ENCODE measurements around the gene TIMP2.

Gene TIMP2

DNA sequence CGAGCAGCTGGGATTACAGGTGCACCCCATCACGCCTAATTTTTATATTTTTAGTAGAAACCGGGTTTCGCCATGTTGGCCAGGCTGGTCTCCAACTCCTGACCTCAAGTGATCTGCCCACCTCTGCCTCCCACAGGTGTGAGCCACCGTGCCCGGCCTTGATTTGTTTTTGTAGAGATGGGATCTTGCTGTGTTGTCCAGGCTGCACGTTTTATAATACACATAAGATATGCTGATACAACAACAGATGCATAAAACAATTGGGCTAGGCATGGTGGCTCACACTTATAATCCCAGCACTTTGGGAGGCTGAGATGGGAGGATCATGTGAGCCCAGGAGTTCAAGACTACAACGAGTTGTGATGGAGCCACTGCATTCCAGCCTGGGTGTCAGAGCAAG lies 90.6 kb downstream of the TIMP2 start:
- no peak for TF ChIP-seq ZNF274 (IDR thresholded peaks at IDR 0.05; ENCODE audit: low read depth, low read length)
- no peak overlapping the region for H3K4me3 ChIP-seq (ENCODE audit: low read length)

DNA sequence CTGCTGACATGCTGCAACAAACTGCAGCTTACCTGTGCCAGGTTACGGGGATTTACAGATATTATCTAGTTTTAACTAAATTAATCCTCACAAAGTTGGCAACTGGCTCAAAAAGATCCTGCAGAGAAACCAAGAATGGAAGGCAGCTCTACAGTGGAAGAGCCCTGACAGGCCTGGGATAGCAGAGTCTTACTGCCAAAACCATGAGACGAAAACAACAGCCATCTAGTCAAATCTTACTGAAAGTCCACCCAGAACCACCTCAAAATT lies 92.7 kb downstream of the TIMP2 start:
- no peak overlapping the region for H3K4me3 ChIP-seq (ENCODE audit: low read length)
- no peak for TF ChIP-seq ZNF274 (IDR thresholded peaks at IDR 0.05; ENCODE audit: low read depth, low read length)

DNA sequence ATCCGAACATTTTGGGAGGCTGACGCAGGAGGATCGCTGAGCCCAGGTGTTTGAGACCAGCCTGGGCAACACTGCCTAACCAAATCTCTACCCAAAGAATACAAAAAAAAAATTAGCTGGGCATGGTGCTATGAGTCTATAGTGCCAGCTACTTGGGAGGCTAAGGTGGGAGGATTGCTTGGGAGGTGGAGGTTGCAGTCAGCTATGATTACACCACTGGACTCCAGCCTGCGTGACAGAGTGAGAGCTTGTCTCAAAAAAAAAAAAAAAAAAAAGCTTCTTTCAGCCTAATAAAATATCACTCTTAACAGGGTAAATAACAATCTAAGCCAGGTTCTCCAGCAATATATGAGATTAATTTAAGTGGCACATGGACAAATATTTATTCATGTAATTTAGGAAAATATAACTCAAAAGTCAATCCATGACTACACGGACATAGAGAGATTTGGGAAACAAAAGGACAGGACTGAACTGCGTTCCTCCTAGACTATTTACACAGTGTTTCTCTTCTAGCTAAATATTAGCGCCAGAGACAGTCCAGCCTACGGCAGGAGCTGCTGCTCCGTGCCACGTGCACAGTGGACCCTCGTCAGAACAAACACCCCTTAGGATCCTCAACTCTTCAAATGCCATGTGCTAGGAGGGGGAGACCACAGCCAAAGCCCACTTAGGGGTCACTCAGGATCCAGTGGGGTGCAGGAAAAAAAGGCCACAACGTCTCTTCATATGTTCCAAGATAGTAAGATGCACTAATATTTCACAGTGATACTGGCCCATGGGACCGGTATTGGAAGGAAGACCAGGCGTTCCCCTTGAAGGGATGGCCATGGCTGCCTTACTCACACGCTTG lies 93.3 kb downstream of the TIMP2 start:
- no peak for TF ChIP-seq ZNF274 (IDR thresholded peaks at IDR 0.05; ENCODE audit: low read depth, low read length)

DNA sequence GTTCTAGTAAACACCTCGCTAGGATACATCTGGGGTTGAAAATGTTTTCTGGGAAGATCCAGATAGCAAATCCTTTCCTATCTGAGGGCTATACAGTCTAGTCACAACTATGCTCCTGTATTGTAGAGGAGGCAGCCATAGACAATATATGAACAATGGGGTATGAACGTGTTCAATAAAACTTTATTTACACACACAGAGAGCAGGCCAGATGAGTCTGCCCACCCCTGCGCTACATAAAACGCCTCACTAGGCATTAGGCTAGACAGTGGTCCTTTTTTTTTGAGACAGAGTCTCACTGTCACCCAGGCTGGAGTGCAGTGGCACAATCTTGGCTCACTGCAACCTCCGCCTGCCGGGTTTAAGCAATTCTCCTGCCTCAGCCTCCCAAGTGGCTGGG lies 95.7 kb downstream of the TIMP2 start:
- no peak overlapping the region for H3K4me3 ChIP-seq (ENCODE audit: low read length)
- no peak for TF ChIP-seq ZNF274 (IDR thresholded peaks at IDR 0.05; ENCODE audit: low read depth, low read length)

More for the DNA sequence above, 93.3 kb downstream of the TIMP2 start:
- H3K4me3 ChIP-seq (ENCODE audit: low read length): no peak overlapping the region

DNA sequence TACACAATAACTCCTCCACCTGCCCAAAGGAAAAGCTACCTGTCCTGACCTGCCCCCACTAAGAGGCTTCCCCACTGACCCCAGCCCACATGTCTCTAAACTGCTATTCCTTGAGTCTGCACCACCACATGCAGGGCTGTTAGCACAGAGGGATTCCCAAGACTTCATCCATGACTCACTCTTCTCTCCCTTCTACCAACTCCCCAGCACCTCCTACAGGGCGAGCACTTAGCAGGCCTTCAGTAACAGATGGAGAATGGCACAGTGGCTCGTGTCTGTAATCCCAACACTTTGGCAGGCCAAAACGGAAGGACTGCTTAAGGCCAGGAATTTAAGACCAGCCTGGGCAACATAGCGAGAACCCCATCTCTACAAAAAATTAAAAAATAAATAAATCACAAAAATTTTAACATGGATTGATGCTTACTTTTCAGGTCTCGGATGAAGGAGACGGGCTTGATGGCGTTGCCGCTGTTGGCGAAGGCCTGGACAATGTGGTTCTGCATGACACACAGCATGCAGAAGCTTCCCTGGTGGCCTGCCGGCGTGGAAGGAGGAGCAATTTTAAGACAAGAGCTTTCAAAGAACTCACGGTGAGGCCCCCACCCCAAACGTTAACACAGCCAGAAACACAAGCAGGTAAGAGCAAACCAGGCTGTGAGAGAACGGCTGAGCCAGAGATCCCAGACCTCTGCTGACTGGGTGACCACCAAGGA lies 96.6 kb downstream of the TIMP2 start:
- no peak overlapping the region for H3K4me3 ChIP-seq (ENCODE audit: low read length)
- TF ChIP-seq ZNF274 (IDR thresholded peaks at IDR 0.05; ENCODE audit: low read depth, low read length): no peak

DNA sequence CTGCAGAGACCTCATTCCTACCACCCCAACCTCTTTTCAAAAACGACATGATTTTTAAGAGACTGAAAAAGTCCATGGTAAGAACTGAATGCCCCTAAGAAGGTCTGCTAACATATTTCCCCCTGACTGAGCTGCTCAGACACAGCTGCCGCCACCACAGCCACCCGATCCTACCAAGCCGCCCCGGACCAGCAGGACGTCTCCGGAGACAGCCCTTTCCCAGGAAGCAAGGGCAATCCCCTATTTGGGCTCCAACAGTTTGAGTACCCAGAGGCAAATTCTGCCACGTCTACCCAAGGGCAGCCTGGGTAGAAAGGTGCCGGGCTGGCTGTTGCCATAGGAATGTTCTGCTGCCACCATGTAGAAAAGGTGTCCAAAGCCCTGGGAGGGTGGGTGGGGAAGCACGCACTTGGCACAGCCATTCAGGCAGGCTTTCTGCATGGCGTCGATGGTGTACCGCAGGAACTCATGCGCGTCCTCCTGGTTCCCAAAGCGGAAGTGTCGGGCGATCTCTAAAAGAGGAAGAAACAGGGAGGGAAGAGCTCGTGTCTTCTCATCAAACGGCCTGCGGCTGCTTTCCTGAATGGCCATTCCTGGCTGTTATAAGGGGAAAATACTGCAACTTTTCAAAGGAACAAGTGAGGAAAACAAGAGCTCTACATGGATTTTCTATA lies 98.2 kb downstream of the TIMP2 start:
- no peak overlapping the region for H3K4me3 ChIP-seq (ENCODE audit: low read length)
- TF ChIP-seq ZNF274 (IDR thresholded peaks at IDR 0.05; ENCODE audit: low read depth, low read length): no peak

DNA sequence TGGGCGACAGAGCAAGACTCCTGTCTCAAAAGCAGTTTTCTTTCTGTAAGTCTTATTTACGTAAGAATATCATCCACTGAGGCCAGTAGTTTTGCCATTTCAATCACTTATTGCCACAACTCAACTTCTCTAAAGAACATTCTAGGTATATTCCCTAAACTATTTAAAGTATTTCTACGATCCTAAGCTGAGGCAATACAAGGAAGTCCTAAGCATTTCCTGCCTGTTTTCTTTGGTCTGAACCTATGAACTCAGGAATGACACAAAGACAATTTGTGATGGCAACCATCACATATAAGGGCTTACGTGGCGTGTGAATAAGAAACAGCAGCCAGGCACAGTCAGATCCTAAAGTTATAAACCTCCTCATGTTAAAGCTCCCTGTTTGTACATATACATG lies 98.8 kb downstream of the TIMP2 start:
- H3K4me3 ChIP-seq (ENCODE audit: low read length): no peak overlapping the region
- TF ChIP-seq ZNF274 (IDR thresholded peaks at IDR 0.05; ENCODE audit: low read depth, low read length): no peak

DNA sequence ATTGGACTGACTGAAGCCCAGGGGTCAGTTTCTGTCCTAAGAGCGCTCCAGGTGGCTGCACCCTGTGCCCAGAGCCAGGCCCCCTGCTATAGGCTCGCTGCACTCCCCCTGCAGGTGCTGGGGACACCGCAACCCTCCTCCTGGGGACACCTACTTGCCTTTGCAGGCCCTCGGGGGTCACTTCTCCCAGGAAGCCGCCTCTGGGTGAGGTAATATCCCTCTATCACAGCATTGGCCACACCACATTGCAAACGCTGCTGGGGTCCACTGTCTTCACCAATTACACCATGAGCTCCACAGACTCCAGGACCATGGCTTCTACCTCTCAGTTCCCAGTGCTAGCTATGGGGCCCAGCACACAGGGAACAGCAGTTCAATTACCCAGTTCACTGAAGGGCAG lies 99.5 kb downstream of the TIMP2 start:
- no peak overlapping the region for H3K4me3 ChIP-seq (ENCODE audit: low read length)
- no peak for TF ChIP-seq ZNF274 (IDR thresholded peaks at IDR 0.05; ENCODE audit: low read depth, low read length)

DNA sequence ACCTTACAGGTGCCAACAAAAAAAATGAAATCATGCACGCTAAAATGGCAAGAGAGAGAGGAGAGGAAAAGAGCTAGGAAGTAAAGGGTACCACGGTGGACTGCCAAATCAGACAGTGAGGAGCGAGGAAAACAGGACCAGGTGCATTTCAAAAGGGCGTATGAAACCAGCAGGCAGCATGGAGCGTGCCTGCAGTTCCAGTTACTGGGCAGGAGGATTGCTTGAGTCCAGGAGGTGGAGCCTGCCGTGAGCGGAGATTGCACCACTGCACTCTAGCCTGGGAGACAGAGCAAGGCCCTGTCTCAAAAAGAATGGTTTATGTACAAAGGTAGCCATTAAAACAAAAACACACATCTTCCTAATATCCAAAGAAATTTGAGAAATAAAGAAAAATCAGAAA lies 100.9 kb downstream of the TIMP2 start:
- H3K4me3 ChIP-seq (ENCODE audit: low read length): no peak overlapping the region
- no peak for TF ChIP-seq ZNF274 (IDR thresholded peaks at IDR 0.05; ENCODE audit: low read depth, low read length)

DNA sequence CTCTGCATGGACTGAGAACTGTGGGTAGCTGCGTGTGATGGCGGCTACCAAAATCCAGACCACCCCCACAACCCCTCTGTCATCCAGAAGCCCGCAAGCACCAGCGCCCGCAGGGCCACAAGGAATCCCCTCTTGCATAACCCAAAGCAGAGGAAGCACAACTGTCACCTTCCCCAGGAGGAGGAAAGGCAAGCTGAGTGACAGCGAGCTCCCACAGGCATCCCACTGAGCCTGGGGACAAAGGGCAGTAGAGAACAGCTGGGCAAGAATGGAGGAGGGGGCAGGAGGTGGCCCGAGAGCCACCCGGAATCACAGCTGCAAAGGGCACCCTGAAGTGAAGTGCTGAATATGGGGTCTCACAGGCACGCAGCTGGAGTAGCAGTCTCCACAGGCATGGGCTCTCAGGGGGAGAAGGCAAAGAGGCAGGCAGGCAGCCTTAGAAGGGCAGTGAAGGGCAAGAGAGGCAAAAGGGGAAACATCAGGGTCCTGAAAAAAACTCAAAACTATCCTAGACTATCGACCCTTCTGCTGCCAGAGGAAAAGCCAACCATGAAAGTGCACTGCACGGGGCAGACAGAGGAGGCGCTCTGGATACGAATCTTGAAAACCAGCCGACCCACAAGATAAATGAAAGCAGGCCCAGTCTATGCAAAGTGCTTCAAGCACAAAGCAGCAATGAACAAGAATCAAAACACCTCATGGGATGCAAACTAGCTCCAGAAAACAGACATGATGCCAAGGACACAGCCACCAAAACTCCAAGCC lies 101.7 kb downstream of the TIMP2 start:
- TF ChIP-seq ZNF274 (IDR thresholded peaks at IDR 0.05; ENCODE audit: low read depth, low read length): no peak
- H3K4me3 ChIP-seq (ENCODE audit: low read length): no peak overlapping the region

DNA sequence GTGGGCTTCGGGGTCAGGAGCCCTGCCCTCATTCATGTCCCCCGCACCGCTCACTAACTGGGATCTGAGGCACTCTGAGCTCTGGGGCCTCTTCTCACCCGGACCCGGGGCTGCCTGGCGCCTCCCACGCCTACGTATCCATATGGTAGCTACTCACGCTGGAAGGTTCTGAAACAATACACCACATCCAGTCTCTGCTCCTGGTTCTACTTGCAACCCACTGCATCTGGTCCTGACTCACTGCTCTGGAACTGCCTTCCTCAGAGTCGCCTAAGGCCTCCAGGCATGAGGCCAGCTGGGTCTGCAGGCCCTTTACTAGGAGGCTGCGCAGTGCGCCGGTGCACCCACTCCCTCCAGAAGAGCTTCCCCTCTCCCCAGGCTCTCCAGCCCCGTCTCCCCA lies 102.6 kb downstream of the TIMP2 start:
- TF ChIP-seq ZNF274 (IDR thresholded peaks at IDR 0.05; ENCODE audit: low read depth, low read length): no peak
- H3K4me3 ChIP-seq (ENCODE audit: low read length): no peak overlapping the region

DNA sequence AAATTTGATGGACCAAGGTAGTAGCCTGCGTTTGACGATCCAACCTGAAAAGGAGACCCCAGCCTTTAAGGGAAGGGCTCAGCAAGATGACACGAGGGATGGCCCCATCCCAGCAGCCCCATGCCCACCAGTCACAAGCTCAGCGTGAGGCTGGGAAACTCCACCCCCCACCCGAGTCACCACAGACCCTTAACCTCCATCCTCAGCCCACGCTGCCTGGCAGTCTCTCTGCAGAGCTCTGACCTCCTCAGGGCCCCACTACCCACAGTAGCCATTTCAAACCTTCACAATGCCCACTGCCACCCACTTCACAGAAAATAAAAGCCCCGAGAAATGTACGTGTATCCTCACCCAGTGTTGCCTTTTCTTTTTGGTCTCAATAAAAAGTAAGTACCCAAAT lies 103.2 kb downstream of the TIMP2 start:
- no peak for TF ChIP-seq ZNF274 (IDR thresholded peaks at IDR 0.05; ENCODE audit: low read depth, low read length)
- no peak overlapping the region for H3K4me3 ChIP-seq (ENCODE audit: low read length)

DNA sequence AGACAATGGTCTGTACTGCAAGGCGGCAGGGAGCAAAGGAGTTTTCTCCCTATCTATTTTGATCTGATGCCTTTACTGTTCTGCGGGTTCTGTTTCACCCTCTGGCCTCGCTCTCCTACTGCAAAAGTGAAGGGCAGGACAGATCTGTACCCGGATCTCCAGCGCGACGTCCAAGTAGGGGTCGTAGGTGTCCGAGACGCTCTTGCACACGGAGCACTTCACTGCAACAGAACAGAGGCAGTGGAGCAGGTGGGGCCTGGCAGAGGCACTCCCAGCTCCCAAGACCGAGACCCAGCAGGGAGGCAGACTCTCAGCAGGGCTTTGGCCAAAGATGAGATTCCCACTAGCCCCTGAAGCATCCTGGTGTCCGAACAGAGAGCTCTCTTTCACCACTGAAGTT lies 104.3 kb downstream of the TIMP2 start:
- TF ChIP-seq ZNF274 (IDR thresholded peaks at IDR 0.05; ENCODE audit: low read depth, low read length): no peak
- H3K4me3 ChIP-seq (ENCODE audit: low read length): no peak overlapping the region

All from GM08714 (cell line).